HepG2 (cell line): ENCODE data around the gene CKS2. TPM values are rescaled to one million over a fixed set of nuclear protein-coding genes. Genes with fewer than 3 reads are reported as not detected.
A peak's percentile ranks its signal among the peaks of the same experiment; 100 is the strongest.

ENCODE experiments used
- BHLHE40 ChIP-seq: IDR thresholded peaks from 2 replicates; pipeline ENCODE4 v1.6.1; 2011; ENCODE audit warnings: low read length, improper control_type of control experiment
- CC2D1A ChIP-seq: sonication (generic); formaldehyde crosslinking; IDR thresholded peaks from 2 replicates; pipeline ENCODE4 v1.8.1; 2023; ENCODE audit warnings: mild to moderate bottlenecking, missing genetic modification reagents
- CHD2 ChIP-seq: IDR thresholded peaks from 2 replicates; pipeline ENCODE4 v1.6.1; 2011; ENCODE audit warnings: low read depth, low read length, improper control_type of control experiment
- CHD4 ChIP-seq: fragments of 200-600 bp; sonication (generic); IDR thresholded peaks from 2 replicates; pipeline ENCODE4 v1.7.0; 2017; ENCODE audit warnings: mild to moderate bottlenecking, low read length, borderline replicate concordance
- DNMT3B ChIP-seq: conservative IDR thresholded peaks from 2 replicates; pipeline ENCODE4 v1.6.1; 2016; ENCODE audit warnings: missing biosample characterization, control low read depth
- E2F5 ChIP-seq: sonication (generic); formaldehyde crosslinking; conservative IDR thresholded peaks from 2 replicates; pipeline ENCODE4 v1.4.0; 2020; ENCODE audit warnings: missing genetic modification reagents
- ELK4 ChIP-seq: sonication (generic); formaldehyde crosslinking; IDR thresholded peaks from 2 replicates; pipeline ENCODE4 v1.9.0; 2021; ENCODE audit warnings: missing genetic modification reagents, borderline replicate concordance
- ETS1 ChIP-seq: sonication (generic); formaldehyde crosslinking; IDR thresholded peaks from 2 replicates; pipeline ENCODE4 v1.4.0; 2020; ENCODE audit warnings: missing genetic modification reagents
- GTF3A ChIP-seq: sonication (generic); formaldehyde crosslinking; conservative IDR thresholded peaks from 2 replicates; pipeline ENCODE4 v1.4.0; 2020; ENCODE audit warnings: mild to moderate bottlenecking, missing genetic modification reagents
- IKZF5 ChIP-seq: IDR thresholded peaks from 2 replicates; pipeline ENCODE4 v1.6.1; 2018; ENCODE audit warnings: missing genetic modification reagents, mild to moderate bottlenecking, missing compliant biosample characterization
- MIER3 ChIP-seq: IDR thresholded peaks from 2 replicates; pipeline ENCODE4 v1.6.1; 2016; ENCODE audit warnings: missing compliant biosample characterization, borderline replicate concordance
- NCOR1 ChIP-seq: fragments of 200-600 bp; sonication (generic); IDR thresholded peaks from 2 replicates; pipeline ENCODE4 v1.7.0; 2017; ENCODE audit warnings: antibody characterized with exemption, low read length, borderline replicate concordance
- PAX8 ChIP-seq: sonication (generic); formaldehyde crosslinking; IDR thresholded peaks from 2 replicates; pipeline ENCODE4 v1.8.0; 2022; ENCODE audit warnings: mild to moderate bottlenecking, missing genetic modification reagents, borderline replicate concordance
- RAD51 ChIP-seq: fragments of 450-650 bp; IDR thresholded peaks from 2 replicates; pipeline ENCODE4 v1.6.1; 2016; ENCODE audit warnings: borderline replicate concordance
- RBAK ChIP-seq: sonication (generic); formaldehyde crosslinking; IDR thresholded peaks from 2 replicates; pipeline ENCODE4 v1.5.1; 2020; ENCODE audit warnings: mild to moderate bottlenecking, missing genetic modification reagents
- RBFOX2 ChIP-seq: fragments of 200-400 bp; formaldehyde crosslinking; IDR thresholded peaks from 2 replicates; pipeline ENCODE4 v1.6.1; 2017; ENCODE audit warnings: low read depth, mild to moderate bottlenecking, low read length
- RELA ChIP-seq: sonication (generic); formaldehyde crosslinking; IDR thresholded peaks from 2 replicates; pipeline ENCODE4 v1.4.0; 2020; ENCODE audit warnings: missing genetic modification reagents
- SMAD9 ChIP-seq: sonication (generic); formaldehyde crosslinking; IDR thresholded peaks from 2 replicates; pipeline ENCODE4 v1.5.1; 2020; ENCODE audit warnings: mild to moderate bottlenecking, missing genetic modification reagents
- TBX2 ChIP-seq: sonication (generic); formaldehyde crosslinking; IDR thresholded peaks from 2 replicates; pipeline ENCODE4 v1.5.0; 2020; ENCODE audit warnings: missing genetic modification reagents, mild to moderate bottlenecking, borderline replicate concordance
- ZBTB21 ChIP-seq: sonication (generic); formaldehyde crosslinking; IDR thresholded peaks from 2 replicates; pipeline ENCODE4 v1.4.0; 2020; ENCODE audit warnings: missing genetic modification reagents
- ZBTB8A ChIP-seq: sonication (generic); formaldehyde crosslinking; IDR thresholded peaks from 2 replicates; pipeline ENCODE4 v1.4.0; 2020; ENCODE audit warnings: mild to moderate bottlenecking, low read depth, missing genetic modification reagents, borderline replicate concordance
- ZMAT3 ChIP-seq: sonication (generic); formaldehyde crosslinking; conservative IDR thresholded peaks from 2 replicates; pipeline ENCODE4 v1.7.0; 2021; ENCODE audit warnings: missing genetic modification reagents
- ZNF329 ChIP-seq: sonication (generic); formaldehyde crosslinking; IDR thresholded peaks from 2 replicates; pipeline ENCODE4 v1.9.0; 2021; ENCODE audit warnings: low read depth, mild to moderate bottlenecking, missing genetic modification reagents
- ZNF367 ChIP-seq: sonication (generic); formaldehyde crosslinking; IDR thresholded peaks from 2 replicates; pipeline ENCODE4 v1.4.0; 2020; ENCODE audit warnings: missing genetic modification reagents, borderline replicate concordance
- ZNF503 ChIP-seq: sonication (generic); formaldehyde crosslinking; IDR thresholded peaks from 2 replicates; pipeline ENCODE4 v1.4.0; 2020; ENCODE audit warnings: missing genetic modification reagents
- ZNF83 ChIP-seq: sonication (generic); formaldehyde crosslinking; IDR thresholded peaks from 2 replicates; pipeline ENCODE4 v1.4.0; 2020; ENCODE audit warnings: missing genetic modification reagents, mild to moderate bottlenecking, borderline replicate concordance
- polyA plus RNA-seq, 8 experiments: library from polyadenylated mRNA; depleted of rRNA in 3 of 8; stranded (reverse) in 7 of 8; unstranded in 1 of 8; fragments of >200 nt; fragmentation: Illumina TruSeq in 4 of 8; extraction: Trizol in 4 of 8; gene quantifications; 2 replicates each; pipeline versions ENCODE4 v1.2.1 to v1.2.3, GENCODE V29; 2011 to 2016; ENCODE audit warnings: low read depth in 4 of 8, missing spikeins in 1 of 8, mixed read lengths in 1 of 8; ENCODE audit not compliant: insufficient read depth in 1 of 8
- total RNA-seq, 5 experiments: library from RNA; depleted of rRNA; stranded (reverse); fragments of >200 nt; fragmentation: Illumina TruSeq; extraction: Trizol; gene quantifications; 2 replicates each; pipeline ENCODE4 v1.2.3, GENCODE V29; 2016; ENCODE audit warnings: low read depth in 1 of 5

Gene CKS2
- total and polyA plus RNA-seq, 2 of the 13 experiments (the other 11 are each of a cell fraction or from before 2014, with no cell fraction given): 251 to 317 TPM

GRCh38 chr9:89350988-89351557, 40.1 kb downstream of the CKS2 start (continued):
- no peak for TF ChIP-seq ETS1
- no peak for TF ChIP-seq E2F5 (CRISPR knock-in tag)
- no peak for TF ChIP-seq GTF3A (CRISPR knock-in tag)
- TF ChIP-seq RBFOX2: no peak
- TF ChIP-seq RAD51: no peak
- TF ChIP-seq ZBTB8A: no peak
- TF ChIP-seq ZNF367 (CRISPR knock-in tag): no peak
- no peak for TF ChIP-seq SMAD9 (CRISPR knock-in tag)
- no peak for TF ChIP-seq CHD4
- TF ChIP-seq CC2D1A (CRISPR knock-in tag): no peak
- no peak for TF ChIP-seq DNMT3B (CRISPR knock-in tag)
- TF ChIP-seq NCOR1: no peak
- peak; percentile 89; the same call in 1 of the 2 replicates for TF ChIP-seq MIER3
- peak; percentile 48; the same call in 1 of the 2 replicates for TF ChIP-seq ZBTB21 (CRISPR knock-in tag)
- peak; percentile 48; the same call in 1 of the 2 replicates for TF ChIP-seq BHLHE40
- TF ChIP-seq PAX8 (CRISPR knock-in tag): no peak
- TF ChIP-seq ZNF329 (CRISPR knock-in tag): no peak
- TF ChIP-seq ZMAT3 (CRISPR knock-in tag): 0 out of 2 replicates have a peak, but pooled peaks have one; percentile 42
- TF ChIP-seq IKZF5 (CRISPR knock-in tag): peak; percentile 86
- TF ChIP-seq RELA (CRISPR knock-in tag): no peak
- TF ChIP-seq ZNF83 (CRISPR knock-in tag): no peak
- TF ChIP-seq CHD2: no peak
- peak; percentile 95 for TF ChIP-seq TBX2
- peak; percentile 65 for TF ChIP-seq ZNF503
- TF ChIP-seq ELK4 (CRISPR knock-in tag): no peak
- TF ChIP-seq RBAK (CRISPR knock-in tag): no peak
